GM21528 (cell line): ENCODE measurements around the gene ABI1.

Experiments
- ATAC-seq: cut with Tn5 transposase; IDR thresholded peaks from one replicate; pipeline ENCODE4 v1.9.1; 2021; ENCODE audit warnings: mild to moderate bottlenecking, moderate library complexity; ENCODE audit not compliant: unreplicated experiment, low FRiP score

The ABI1 gene

GRCh38 chr10:26779176-26779860 is 81.4 kb downstream of the ABI1 start:
- no peak for ATAC-seq

- no peak for ATAC-seq
Measured at GRCh38 chr10:26777686-26778085, 83.1 kb downstream of the ABI1 start.

DNA sequence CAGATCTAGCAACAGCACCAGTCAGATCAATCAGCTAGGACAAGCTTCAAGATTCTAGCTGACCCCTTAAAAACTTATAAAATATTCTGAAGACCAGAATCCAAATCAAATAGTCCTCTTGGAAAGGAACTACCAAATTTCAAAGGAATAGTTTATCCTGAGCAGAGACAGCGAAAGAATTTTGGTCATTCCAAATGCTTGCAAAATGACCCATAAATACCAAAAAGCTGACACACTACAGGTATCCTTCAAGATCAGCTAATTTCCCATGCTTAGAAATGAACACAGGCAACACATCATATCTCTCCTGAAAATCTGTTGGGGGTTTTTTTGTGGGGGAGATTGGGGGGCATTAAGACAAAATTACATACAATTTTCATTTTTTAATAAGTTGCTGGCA is 84.5 kb downstream of the ABI1 start:
- ATAC-seq, result no peak

- no peak for ATAC-seq
Measured at GRCh38 chr10:26773633-26774032, 87.1 kb downstream of the ABI1 start.

- no peak for ATAC-seq
Measured at GRCh38 chr10:26770069-26770468, 90.7 kb downstream of the ABI1 start.

DNA sequence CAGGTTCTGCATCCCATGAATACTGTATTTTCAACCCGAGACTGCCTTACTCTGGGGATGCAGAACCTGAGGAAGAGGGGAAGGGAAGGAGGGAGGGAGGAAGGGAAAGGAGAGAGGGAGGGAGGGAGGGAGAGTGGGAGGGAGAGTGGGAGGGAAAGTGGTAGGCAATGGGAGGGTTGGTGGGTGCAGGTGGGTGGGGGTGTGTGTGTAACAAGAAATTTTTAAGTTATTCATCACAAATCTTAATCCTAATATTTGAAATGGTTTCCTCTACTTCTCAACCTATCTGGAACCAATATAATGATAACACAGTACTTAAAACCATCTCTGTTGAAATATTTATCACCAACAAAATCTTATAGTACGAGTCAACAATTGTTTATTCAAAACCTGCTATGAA is 95.2 kb downstream of the ABI1 start:
- ATAC-seq, result no peak

GRCh38 chr10:26759008-26759407 is 101.8 kb downstream of the ABI1 start:
- ATAC-seq, result no peak

DNA sequence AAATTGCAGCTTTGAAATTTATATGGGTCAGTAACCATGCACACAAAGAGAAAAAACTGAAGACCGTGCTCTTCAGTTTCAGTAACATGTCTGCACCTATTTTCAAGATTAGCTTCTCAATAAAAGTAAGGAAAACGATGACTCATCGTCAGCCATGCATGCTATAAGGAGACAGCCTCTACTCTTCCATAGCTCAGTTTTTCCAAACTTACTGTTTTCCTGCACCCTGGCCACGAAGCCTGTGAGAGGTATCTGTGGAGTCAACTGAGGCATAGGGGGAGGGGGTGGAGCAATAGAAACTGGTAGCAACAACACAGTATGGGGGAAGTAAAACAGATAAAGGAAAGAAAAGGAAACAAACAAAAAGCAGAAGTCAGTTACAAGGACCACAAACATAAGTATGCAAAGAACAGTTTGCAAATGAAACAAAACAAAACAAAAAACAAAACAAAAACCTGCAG is 105.3 kb downstream of the ABI1 start:
- peak; percentile 95 for ATAC-seq

DNA sequence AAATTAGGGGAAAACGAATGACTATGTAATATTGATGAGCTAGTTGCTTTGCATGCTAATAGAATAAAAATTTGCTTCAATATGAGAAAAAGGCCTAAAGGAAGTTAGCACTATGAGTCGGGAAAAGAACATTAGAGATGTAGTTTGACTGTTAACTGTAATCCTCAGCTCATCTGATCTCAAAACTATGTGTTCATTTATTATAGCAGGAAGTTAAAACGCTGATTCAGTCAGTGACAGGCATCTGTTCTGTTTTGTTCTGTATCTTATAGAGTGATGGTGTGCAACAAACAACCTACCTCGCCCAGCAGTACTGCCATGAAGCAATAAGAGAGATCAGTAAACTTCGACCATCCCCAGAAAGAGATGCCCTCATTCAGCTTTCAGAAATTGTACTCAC is 114.7 kb downstream of the ABI1 start:
- no peak for ATAC-seq

DNA sequence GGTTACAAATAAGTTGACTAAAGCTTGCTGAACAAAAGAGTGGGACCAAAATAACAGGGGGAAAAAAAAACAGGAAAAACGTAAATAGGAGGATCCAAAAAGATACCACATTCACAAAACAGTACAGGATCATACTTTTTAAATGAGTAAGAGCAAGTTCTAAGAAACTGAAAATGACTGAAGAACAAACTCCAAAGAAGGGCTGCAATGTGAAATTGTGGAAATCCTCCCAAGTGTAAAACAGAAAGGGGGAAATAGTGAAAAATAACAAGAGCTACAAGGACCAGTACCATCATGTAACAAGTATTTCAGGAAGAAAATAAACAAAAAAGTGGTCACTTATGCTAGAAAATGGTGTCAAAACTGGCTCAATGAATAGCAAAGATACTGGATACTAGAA is 116.9 kb downstream of the ABI1 start:
- no peak for ATAC-seq

DNA sequence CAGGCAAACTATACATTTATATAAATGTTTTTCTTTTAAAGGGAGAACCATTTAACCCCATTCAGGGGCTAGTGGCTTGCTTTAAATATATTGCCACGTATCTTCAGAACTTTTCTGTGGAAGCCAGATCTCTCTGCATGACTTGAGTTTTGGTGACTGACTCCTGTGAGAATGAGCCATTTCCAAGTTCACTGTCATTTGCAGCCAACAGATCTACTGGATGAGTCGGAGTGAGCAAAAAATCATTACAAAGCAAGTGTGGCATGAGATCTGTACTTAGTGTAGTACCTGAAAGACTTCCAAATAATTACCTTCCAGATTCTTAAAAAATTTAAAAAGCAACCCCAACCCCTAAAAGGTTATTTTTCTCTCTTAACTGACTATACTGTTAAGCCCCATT is 117.7 kb downstream of the ABI1 start:
- no peak for ATAC-seq

DNA sequence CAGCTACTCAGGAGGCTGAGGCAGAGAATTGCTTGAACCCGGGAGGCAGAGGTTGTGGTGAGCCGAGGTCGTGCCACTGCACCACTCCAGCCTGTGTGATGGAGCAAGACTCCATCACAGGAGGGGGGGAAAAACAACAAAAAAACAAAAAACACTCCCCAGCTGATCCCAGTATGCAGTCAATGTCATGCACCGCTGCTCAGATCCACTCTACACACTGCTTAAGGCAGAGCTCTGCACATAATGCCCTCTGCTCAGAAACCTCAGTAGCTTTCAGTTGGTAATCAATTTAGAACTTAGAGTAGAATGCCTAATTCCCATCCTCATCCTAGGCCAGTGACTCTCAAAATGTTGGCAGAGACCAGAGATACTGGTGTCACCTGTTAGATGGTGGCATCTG is 119.4 kb downstream of the ABI1 start:
- no peak for ATAC-seq

- peak; percentile 36 for ATAC-seq
Measured at GRCh38 chr10:26739071-26739631, 121.6 kb downstream of the ABI1 start.

- ATAC-seq, result no peak
Measured at GRCh38 chr10:26738301-26738911, 122.4 kb downstream of the ABI1 start.

DNA sequence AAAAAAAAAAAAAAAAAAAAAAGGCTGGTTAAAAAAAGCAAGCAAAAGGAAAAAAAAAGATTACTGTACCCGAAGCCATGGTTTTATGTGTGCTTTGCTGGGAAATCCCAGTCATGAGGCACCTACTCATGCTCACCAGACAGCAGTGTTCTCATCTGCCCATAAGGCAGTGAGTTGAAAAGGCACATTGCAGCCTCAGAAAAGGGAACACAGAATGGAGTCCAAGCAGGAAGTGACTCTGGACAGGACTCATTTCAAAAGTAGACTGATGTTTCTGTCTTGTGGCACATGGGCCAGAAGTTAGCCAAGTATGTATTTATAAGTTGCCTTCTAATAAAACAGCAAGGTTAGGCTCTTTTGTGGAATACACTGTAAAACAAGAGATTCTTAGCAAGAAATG is 123.0 kb downstream of the ABI1 start:
- peak; percentile 76 for ATAC-seq

GRCh38 chr10:26735435-26735834 is 125.3 kb downstream of the ABI1 start:
- no peak for ATAC-seq

GRCh38 chr10:26733750-26734568 is 126.8 kb downstream of the ABI1 start:
- ATAC-seq, result no peak

GRCh38 chr10:26730552-26730951 is 130.2 kb downstream of the ABI1 start:
- ATAC-seq, result no peak

DNA sequence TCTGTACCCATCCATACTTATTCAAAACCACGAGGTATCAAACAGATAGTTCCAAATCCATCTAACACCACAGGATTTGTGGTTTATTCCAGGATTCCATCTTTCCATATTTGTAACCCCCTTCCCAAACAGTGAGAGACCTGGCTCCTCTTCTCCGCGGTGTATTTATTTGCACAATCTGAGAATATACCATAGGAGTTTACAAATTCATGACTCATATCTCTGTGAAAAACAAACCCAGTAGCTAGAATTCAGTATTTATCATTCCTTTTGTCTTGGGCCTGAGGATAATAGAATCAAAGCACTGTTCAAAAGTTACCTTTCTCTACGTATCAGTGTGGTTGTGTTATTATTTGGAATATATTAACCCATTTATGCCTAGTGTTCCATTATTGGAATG is 131.4 kb downstream of the ABI1 start:
- ATAC-seq, result no peak

DNA sequence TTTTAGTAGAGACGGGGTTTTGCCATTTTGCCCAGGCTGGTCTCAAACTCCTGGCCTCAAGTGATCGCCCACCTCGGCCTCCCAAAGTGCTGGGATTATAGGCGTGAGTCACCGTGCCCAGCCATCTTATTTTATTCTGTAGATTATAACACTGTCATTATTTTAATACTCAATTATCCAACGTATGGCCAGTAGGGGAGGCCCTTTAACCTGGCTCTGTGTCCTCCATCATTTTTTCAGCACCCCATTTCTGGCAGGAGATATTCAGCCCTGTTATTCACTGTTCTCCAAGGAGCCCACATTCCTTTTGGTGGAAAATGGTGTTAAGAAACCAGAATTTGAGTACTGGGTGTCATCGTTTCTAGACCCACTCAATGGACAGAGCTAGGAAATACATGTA is 131.8 kb downstream of the ABI1 start:
- no peak for ATAC-seq

DNA sequence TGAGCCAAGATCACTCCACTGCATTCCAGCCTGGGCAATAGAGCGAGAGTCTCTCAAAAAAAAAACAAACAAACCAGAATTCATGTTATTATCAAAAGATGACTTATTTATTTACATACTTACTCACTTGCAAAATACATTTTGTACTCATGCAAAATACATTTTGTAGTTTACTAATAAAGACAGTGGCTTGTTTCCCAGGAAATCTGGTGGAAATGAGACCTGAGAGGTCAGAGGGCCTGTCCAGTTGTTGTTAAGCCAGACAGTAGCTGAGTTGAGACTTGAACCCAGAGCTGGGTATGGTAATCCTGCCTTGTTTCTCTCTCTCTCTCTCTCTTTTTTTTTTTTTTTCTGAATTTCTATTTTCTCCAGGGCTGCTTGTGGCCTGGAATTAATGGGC is 133.8 kb downstream of the ABI1 start:
- ATAC-seq, result no peak
